GM10847 (cell line): Measurements from ENCODE around the gene NSMCE4A.

Source experiments
- POLR2A ChIP-seq: IDR thresholded peaks from 2 replicates; pipeline ENCODE4 v1.6.1; 2011; ENCODE audit not compliant: insufficient read length; ENCODE audit errors: extremely low read depth

Gene NSMCE4A

GRCh38 chr10:121974535-121975294 is at the start of gene NSMCE4A:
Gene NSMCE4A, minus strand, starts transcription at chr10:121975217. Its CDS starts 52 bp downstream, at chr10:121975165.
- TF ChIP-seq POLR2A, result peak; percentile 70

GRCh38 chr10:122022276-122022675 is 47.3 kb upstream of the NSMCE4A start:
- TF ChIP-seq POLR2A, result no peak

- TF ChIP-seq POLR2A, result no peak
These were observed 46.8 kb upstream of the NSMCE4A start for GRCh38 chr10:122021828-122022227.

- TF ChIP-seq POLR2A, result no peak
These were observed 46.4 kb upstream of the NSMCE4A start for GRCh38 chr10:122021379-122021778.

GRCh38 chr10:122020226-122020625 is 45.2 kb upstream of the NSMCE4A start:
- no peak for TF ChIP-seq POLR2A

GRCh38 chr10:122019414-122019975 is 44.5 kb upstream of the NSMCE4A start:
- no peak for TF ChIP-seq POLR2A

GRCh38 chr10:122018951-122019413 is 44.0 kb upstream of the NSMCE4A start:
- TF ChIP-seq POLR2A, result no peak

GRCh38 chr10:122018491-122018890 is 43.5 kb upstream of the NSMCE4A start:
- TF ChIP-seq POLR2A, result no peak

- no peak for TF ChIP-seq POLR2A
These were observed 39.7 kb upstream of the NSMCE4A start for GRCh38 chr10:122014652-122015248.

GRCh38 chr10:122013311-122013780 is 38.3 kb upstream of the NSMCE4A start:
- no peak for TF ChIP-seq POLR2A

GRCh38 chr10:122012731-122013130 is 37.7 kb upstream of the NSMCE4A start:
- TF ChIP-seq POLR2A, result no peak

GRCh38 chr10:122010405-122011050 is 35.5 kb upstream of the NSMCE4A start:
- TF ChIP-seq POLR2A, result no peak

GRCh38 chr10:122007415-122007814 is 32.4 kb upstream of the NSMCE4A start:
- TF ChIP-seq POLR2A, result no peak

- no peak for TF ChIP-seq POLR2A
These were observed 26.7 kb upstream of the NSMCE4A start for GRCh38 chr10:122001698-122002097.

- TF ChIP-seq POLR2A, result no peak
These were observed 24.3 kb upstream of the NSMCE4A start for GRCh38 chr10:121999301-121999700.

GRCh38 chr10:121998462-121998861 is 23.4 kb upstream of the NSMCE4A start:
- TF ChIP-seq POLR2A, result no peak
